Mucosa of stomach (tissue), 1 donor: ENCODE data around the gene RNF224.

Experiments used
- H3K27me3 ChIP-seq: one replicate; pipeline ENCODE4 v1.7.0; 2013; ENCODE audit warnings: mild to moderate bottlenecking, low read length; ENCODE audit not compliant: control insufficient read depth, insufficient read depth
- H3K36me3 ChIP-seq: one replicate; pipeline ENCODE4 v1.7.0; 2013; ENCODE audit warnings: low read length; ENCODE audit not compliant: control insufficient read depth, insufficient read depth
- H3K4me1 ChIP-seq: one replicate; pipeline ENCODE4 v1.7.0; 2013; ENCODE audit warnings: mild to moderate bottlenecking, low read length; ENCODE audit not compliant: control insufficient read depth, insufficient read depth
- H3K4me3 ChIP-seq: one replicate; pipeline ENCODE4 v1.7.0; 2013; ENCODE audit warnings: low read length
- H3K9ac ChIP-seq: one replicate; pipeline ENCODE4 v1.7.0; 2013; ENCODE audit warnings: mild to moderate bottlenecking, low read length, moderate library complexity
- H3K9me3 ChIP-seq: one replicate; pipeline ENCODE4 v1.7.0; 2013; ENCODE audit warnings: mild to moderate bottlenecking, low read length, moderate library complexity; ENCODE audit not compliant: control insufficient read depth
- donor health status: Pancreatic carcinoma.

RNF224 gene

GRCh38 chr9:137194909-137195308 lies 32.4 kb upstream of the RNF224 start:
- Histone ChIP-seq H3K4me1 (peaks cover 65% of the 10 kb centered on the region), H3K9ac (no peak overlapping the region), H3K36me3 (no peaks in the 10 kb centered on the region), H3K4me3 (no peak overlapping the region), H3K9me3 (no peaks in the 10 kb centered on the region), H3K27me3 (no peaks in the 10 kb centered on the region)

- no peak overlapping the region for H3K9ac ChIP-seq
Measured at GRCh38 chr9:137195525-137196220, 31.6 kb upstream of the RNF224 start.

DNA sequence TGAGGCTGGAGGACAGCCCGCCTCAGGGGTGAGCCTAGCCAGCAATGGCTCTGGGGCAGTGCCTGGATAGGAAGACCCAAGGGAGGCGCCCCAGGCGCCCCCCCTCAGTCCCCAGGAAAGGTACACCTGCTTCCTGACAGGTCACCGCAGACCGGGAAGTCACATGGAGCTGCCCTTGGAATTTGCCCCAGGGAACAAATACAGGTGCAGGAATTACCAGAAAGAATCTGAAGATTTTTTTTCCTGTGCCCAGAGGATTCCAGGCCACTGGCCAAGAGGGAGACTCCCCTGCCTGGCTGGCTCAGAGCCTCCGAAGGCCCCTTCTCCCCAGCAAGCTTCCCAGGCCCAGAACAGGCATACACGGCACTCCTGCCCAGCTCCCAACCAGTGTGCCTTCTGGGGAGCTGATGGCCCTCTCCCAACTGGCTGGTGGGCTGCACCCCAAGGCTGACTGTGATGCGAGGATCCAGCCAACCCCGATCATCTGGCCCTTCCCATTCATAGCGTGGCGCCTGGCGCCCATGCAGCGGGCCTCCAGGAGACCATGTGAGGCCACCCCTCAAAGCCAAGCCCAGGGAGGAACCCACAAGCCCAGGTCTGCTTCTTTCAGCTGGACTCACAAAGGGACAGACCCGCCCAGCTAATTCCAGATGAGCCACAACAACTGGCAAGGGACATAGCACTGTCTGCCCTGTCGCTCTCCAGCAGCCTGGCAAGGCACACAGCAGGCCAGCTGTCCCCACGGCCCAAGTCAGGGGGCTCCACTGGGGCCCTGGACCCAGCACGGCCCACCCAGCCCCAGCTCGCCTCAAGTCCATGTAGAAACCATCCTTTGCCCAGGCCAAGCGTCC lies 29.0 kb upstream of the RNF224 start:
- Histone ChIP-seq H3K9ac (peak overlapping the region; percentile 49), H3K27me3 (no peaks in the 10 kb centered on the region), H3K36me3 (no peaks in the 10 kb centered on the region), H3K4me3 (peak overlapping the region; percentile 25), H3K4me1 (peaks cover 63% of the 10 kb centered on the region), H3K9me3 (no peaks in the 10 kb centered on the region)

More at GRCh38 chr9:137195525-137196220, 31.6 kb upstream of the RNF224 start:
- Histone ChIP-seq H3K9me3 (no peaks in the 10 kb centered on the region), H3K4me3 (no peak overlapping the region), H3K27me3 (no peaks in the 10 kb centered on the region), H3K4me1 (peaks cover 57% of the 10 kb centered on the region), H3K36me3 (no peaks in the 10 kb centered on the region)

DNA sequence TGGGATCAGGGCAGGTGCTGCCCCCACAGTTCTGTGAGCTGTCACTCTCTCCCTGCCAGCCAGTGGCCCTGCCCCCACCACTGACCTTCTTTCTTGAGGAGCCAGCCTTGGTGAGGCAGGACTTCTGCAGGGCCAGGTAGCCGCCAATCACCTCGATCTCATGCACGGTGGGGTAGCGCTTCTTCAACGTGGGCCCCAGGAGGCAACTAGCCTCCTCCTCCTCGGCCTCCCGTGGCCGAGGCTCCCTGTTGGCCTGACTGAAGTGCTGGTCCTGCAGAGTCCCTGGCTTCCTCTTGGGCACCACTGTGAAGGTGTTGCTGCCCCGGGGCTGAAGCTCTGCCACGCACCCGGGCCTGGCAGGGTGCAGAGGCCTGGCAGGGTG lies 28.4 kb upstream of the RNF224 start:
- H3K27me3 ChIP-seq: no peaks in the 10 kb centered on the region
- H3K9me3 ChIP-seq: no peaks in the 10 kb centered on the region
- peaks cover 64% of the 10 kb centered on the region for H3K4me1 ChIP-seq
- H3K36me3 ChIP-seq: no peaks in the 10 kb centered on the region
- no peak overlapping the region for H3K4me3 ChIP-seq
- H3K9ac ChIP-seq: peak overlapping the region; percentile 49

DNA sequence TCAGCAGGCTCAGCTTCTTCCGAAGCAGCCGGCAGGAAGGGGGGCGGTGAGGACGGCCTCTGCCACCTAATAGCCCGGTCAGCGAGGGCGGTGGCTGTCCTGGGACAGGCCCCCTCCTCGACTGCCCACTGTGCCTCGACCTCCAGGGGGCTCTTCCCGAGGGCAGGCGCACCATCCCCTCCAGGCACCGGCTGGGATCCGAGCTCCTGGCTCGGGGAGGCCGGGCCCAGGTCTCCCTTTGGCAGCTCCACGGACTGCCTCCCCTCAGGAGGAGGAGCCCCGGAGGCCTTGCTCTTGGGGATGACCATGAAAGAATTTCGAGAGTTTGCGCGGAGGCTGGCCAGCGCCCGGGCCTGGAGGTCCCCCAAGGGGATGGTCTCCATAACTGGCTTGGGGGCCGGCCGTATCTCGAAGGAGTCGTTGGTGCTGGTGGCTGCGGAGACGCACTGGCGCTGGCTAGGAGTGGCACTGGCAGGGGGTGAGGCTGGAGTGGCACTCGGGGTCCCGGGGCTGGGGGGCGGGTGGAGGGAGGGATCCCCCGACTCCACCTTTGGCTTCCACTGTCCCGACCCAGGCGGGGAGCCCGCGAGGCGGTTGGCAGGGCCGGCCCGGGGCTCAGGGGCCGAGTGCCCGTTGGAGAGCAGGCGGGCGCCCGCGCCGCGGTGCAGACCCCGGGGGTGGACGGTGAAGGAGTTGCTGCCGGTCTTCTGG lies 27.7 kb upstream of the RNF224 start:
- H3K4me3 ChIP-seq: no peak overlapping the region
- no peaks in the 10 kb centered on the region for H3K36me3 ChIP-seq
- H3K4me1 ChIP-seq: peaks cover 65% of the 10 kb centered on the region
- H3K9me3 ChIP-seq: no peaks in the 10 kb centered on the region
- H3K27me3 ChIP-seq: no peaks in the 10 kb centered on the region
- H3K9ac ChIP-seq: peak overlapping the region; percentile 57

DNA sequence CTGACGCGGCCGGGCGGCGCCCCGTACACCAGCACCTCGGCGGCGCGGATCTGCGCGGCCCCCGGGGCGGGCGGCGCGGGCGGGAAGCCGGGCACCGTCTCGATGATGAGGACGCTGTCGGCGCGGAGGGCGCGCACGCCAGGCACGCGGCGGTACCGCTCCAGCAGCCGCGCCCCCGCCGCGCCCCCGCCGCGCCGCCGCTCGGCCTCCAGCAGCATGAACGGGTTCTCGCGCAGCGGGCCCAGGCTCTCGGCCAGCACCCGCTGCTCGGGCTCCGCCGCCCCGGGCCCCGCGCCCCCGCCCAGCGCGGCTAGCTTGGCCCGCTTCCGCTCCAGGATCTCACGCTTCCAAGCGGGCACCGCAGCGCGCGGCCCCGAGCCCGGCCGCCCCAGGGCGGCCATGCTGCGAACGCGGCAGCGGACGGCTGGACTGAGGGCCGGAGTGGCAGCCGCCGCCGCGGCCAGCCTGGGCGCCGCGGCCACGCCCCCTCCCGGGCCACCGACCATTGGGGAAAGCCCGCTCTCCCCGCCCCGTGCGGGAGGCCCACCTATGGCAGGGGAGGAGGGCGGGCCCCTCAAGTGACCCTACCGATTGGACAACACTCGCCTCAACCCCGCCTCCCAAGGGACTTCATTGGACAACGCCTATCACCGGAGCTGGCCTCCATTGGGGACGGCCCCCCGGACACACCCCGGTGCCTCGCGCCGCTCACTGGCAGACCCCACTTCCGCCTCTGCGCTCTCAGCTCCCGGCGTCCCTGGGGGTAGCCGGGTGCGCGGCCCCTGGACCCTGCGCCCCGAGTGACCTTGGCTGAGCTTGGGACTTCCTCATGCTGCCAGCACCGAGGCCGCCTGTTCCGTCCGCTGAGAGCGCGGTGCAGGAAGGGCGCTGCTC lies 26.7 kb upstream of the RNF224 start, which contains the start of gene TPRN:
Gene TPRN, minus strand, starts transcription at position 431 of the 894 bp plus-strand sequence. Its CDS starts 30 bp downstream, at position 401.
- H3K9ac ChIP-seq: peak within 1 kb of the TSS; percentile 66
- peaks cover 55% of the 10 kb centered on the region for H3K4me1 ChIP-seq

GRCh38 chr9:137201205-137201868 lies 26.0 kb upstream of the RNF224 start:
- Histone ChIP-seq H3K4me3 (peak overlapping the region; percentile 44), H3K9ac (peak overlapping the region; percentile 66), H3K36me3 (no peaks in the 10 kb centered on the region), H3K27me3 (no peaks in the 10 kb centered on the region), H3K9me3 (no peaks in the 10 kb centered on the region), H3K4me1 (peaks cover 53% of the 10 kb centered on the region)

More for the DNA sequence above, 26.7 kb upstream of the RNF224 start, which contains the start of gene TPRN:
- peak within 1 kb of the TSS; percentile 44 for H3K4me3 ChIP-seq
- no peaks in the 10 kb centered on the region for H3K27me3 ChIP-seq
- no peaks in the 10 kb centered on the region for H3K36me3 ChIP-seq
- H3K9me3 ChIP-seq: no peaks in the 10 kb centered on the region

GRCh38 chr9:137202966-137203365 lies 24.3 kb upstream of the RNF224 start:
- Histone ChIP-seq H3K9me3 (no peaks in the 10 kb centered on the region), H3K4me3 (no peak overlapping the region), H3K27me3 (no peaks in the 10 kb centered on the region), H3K9ac (no peak overlapping the region), H3K4me1 (peaks cover 43% of the 10 kb centered on the region), H3K36me3 (no peaks in the 10 kb centered on the region)

- Histone ChIP-seq H3K9me3 (no peaks in the 10 kb centered on the region), H3K4me1 (peaks cover 26% of the 10 kb centered on the region), H3K27me3 (no peaks in the 10 kb centered on the region), H3K36me3 (no peaks in the 10 kb centered on the region), H3K4me3 (peak overlapping the region; percentile 86), H3K9ac (peak overlapping the region; percentile 86)
Measured at GRCh38 chr9:137204731-137205125, 22.6 kb upstream of the RNF224 start.

- H3K4me1 ChIP-seq: peaks cover 26% of the 10 kb centered on the region
- H3K27me3 ChIP-seq: no peaks in the 10 kb centered on the region
- no peaks in the 10 kb centered on the region for H3K9me3 ChIP-seq
- peak within 1 kb of the TSS; percentile 86 for H3K4me3 ChIP-seq
- no peaks in the 10 kb centered on the region for H3K36me3 ChIP-seq
- peak within 1 kb of the TSS; percentile 86 for H3K9ac ChIP-seq
Measured at GRCh38 chr9:137205126-137206069, 21.9 kb upstream of the RNF224 start, which contains the start of the genes NDOR1 and TMEM203. NDOR1 (plus strand) TSS chr9:137205700; CDS start chr9:137205778, 78 bp downstream. TMEM203 (minus strand) TSS chr9:137205648; CDS start chr9:137205414, 234 bp downstream.
